Measurements from ENCODE around the gene USP32. TPM values are rescaled to one million over a fixed set of nuclear protein-coding genes. Genes with fewer than 3 reads are reported as not detected.
"Not testable (repeated sequence)": the region's sequence is repeated elsewhere in the genome, so short reads cannot be mapped to it uniquely, and the experiment has no call there.

Gene USP32
- total and polyA plus RNA-seq, 2 donors = 18.2 to 63.7 TPM

GRCh38 chr17:60325730-60326524 lies 66.0 kb downstream of the USP32 start:
- no peak for DNase-seq (ENCODE audit: extremely low spot score)
- H3K4me3 ChIP-seq (ENCODE audit: low read depth, low read length) = no peak overlapping the region
- H3K4me1 ChIP-seq (ENCODE audit: insufficient read depth) = no peaks in the 10 kb centered on the region
- no peaks in the 10 kb centered on the region for H3K36me3 ChIP-seq (ENCODE audit: insufficient read depth)
- no peak overlapping the region for H3K27ac ChIP-seq (ENCODE audit: low read depth)
- 93% methylated on average over 13 of the region's 13 CpGs for WGBS

DNA sequence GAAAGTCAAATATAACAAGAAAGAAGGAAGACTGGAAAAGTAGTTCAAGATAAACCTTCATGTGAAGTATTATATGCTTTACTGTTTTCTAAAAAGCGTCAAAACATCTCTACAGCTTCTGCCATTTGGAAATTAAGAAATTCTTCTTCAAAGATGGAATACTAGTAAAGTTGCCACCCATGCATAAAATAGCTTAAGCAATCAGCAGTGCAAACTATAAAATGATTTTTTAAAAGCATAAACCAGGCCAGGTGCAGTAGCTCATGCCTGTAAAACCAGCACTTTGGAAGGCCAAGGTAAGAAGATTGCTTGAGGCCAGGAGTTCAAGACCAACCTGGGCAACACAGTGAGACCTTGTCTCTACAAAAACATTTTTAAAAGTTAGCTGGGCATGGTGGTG lies 68.2 kb downstream of the USP32 start:
- Histone ChIP-seq H3K36me3 (ENCODE audit: insufficient read depth) (no peaks in the 10 kb centered on the region), H3K27ac (ENCODE audit: low read depth) (no peak overlapping the region), H3K4me3 (ENCODE audit: low read depth, low read length) (no peak overlapping the region), H3K4me1 (ENCODE audit: insufficient read depth) (no peaks in the 10 kb centered on the region)
- 99% methylated on average over 1 of the region's 1 CpG for WGBS
- no peak for DNase-seq (ENCODE audit: extremely low spot score)

GRCh38 chr17:60322056-60322387 lies 69.9 kb downstream of the USP32 start:
- Histone ChIP-seq H3K27ac (ENCODE audit: low read depth) (no peak overlapping the region), H3K4me3 (ENCODE audit: low read depth, low read length) (no peak overlapping the region), H3K36me3 (ENCODE audit: insufficient read depth) (no peaks in the 10 kb centered on the region), H3K4me1 (ENCODE audit: insufficient read depth) (no peaks in the 10 kb centered on the region)
- 94% methylated on average over 2 of the region's 2 CpGs for WGBS
- no peak for DNase-seq (ENCODE audit: extremely low spot score)

- Histone ChIP-seq H3K4me1 (ENCODE audit: insufficient read depth) (no peaks in the 10 kb centered on the region), H3K36me3 (ENCODE audit: insufficient read depth) (no peaks in the 10 kb centered on the region), H3K27ac (ENCODE audit: low read depth) (no peak overlapping the region), H3K4me3 (ENCODE audit: low read depth, low read length) (no peak overlapping the region)
- no peak for DNase-seq (ENCODE audit: extremely low spot score)
- 89% methylated on average over 4 of the region's 4 CpGs for WGBS
Measured at GRCh38 chr17:60321336-60322055, 70.4 kb downstream of the USP32 start.

DNA sequence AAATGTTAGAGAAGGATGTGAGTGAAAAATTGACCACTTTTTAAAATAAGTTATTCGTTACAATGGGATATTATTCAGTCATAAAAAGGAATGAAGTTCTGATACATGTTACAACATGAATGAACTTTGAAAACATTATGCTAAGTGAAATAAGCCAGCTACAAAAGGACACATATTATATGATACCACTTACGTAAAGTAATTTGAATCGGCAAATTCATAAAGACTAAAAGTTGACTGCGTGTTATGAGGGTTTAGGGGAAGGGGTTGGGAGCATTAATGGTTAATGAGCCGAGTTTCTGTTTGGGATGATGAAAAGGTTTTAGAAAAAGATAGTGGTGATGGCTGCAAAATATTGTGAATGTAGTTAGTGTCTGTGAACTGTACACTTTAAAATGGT lies 73.1 kb downstream of the USP32 start:
- no peaks in the 10 kb centered on the region for H3K4me1 ChIP-seq (ENCODE audit: insufficient read depth)
- DNase-seq (ENCODE audit: extremely low spot score) = no peak
- H3K27ac ChIP-seq (ENCODE audit: low read depth) = no peak overlapping the region
- no peak overlapping the region for H3K4me3 ChIP-seq (ENCODE audit: low read depth, low read length)
- 96% methylated on average over 5 of the region's 5 CpGs for WGBS
- H3K36me3 ChIP-seq (ENCODE audit: insufficient read depth) = no peaks in the 10 kb centered on the region

DNA sequence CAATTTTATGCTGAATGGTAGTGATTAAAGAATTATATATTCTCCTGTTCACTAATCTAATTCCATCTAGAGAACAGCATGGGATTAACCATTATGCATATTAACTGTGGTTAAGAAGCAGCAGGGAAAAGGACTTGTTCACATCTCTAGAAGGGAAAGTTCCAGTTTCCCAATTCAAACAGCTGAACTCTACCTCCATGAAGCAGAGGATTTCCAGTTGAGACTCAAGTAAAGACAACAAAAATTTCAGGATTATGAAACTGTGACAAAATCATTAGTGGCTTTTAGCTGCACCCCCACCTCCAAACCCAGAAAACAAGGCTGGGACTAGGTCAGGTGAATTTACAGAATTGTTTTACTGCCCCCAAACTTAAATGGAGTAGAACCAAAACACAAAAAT lies 73.6 kb downstream of the USP32 start:
- no peaks in the 10 kb centered on the region for H3K4me1 ChIP-seq (ENCODE audit: insufficient read depth)
- H3K27ac ChIP-seq (ENCODE audit: low read depth) = no peak overlapping the region
- H3K36me3 ChIP-seq (ENCODE audit: insufficient read depth) = no peaks in the 10 kb centered on the region
- DNase-seq (ENCODE audit: extremely low spot score) = no peak
- H3K4me3 ChIP-seq (ENCODE audit: low read depth, low read length) = no peak overlapping the region

DNA sequence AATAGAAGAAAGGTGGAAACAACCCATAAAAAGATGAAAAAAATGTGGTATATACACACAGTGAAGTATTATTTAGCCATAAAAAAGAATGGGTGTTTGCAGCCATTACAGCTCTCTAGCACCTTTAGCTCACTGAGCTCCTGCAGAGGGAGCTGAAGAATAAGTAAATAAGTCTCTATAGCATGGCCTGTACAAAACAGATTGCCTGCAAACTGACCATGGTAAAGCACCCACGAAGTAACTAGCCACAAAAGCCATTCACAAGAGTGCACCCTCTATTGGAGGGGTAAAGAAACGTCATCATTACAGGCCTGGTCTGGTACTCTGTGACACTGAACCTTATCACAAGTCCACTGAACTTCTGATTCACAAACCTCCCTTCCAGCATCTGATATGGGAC lies 76.3 kb downstream of the USP32 start:
- WGBS = 95% methylated on average over 2 of the region's 2 CpGs
- Histone ChIP-seq H3K4me3 (ENCODE audit: low read depth, low read length) (no peak overlapping the region), H3K36me3 (ENCODE audit: insufficient read depth) (no peaks in the 10 kb centered on the region), H3K4me1 (ENCODE audit: insufficient read depth) (no peaks in the 10 kb centered on the region), H3K27ac (ENCODE audit: low read depth) (no peak overlapping the region)
- DNase-seq (ENCODE audit: extremely low spot score) = no peak

DNA sequence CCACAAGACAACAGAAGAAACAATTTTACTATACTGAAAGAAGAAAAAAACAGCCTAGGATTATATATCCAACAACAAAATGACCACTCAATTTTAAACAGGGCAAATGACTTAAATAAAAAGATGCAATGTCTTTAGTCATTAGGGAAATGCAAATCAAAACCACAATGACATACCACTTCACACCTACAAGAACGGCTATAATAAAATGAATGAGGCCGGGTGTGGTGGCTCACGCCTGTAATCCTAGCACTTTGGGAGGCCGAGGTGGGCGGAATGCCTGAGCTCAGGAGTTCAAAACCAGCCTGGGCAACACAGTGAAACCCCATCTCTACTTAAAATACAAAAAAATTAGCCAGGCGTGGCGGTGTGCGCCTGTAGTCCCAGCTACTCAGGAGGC lies 77.0 kb downstream of the USP32 start:
- not testable (repeated sequence) for H3K36me3 ChIP-seq (ENCODE audit: insufficient read depth); H3K27ac ChIP-seq (ENCODE audit: low read depth); H3K4me1 ChIP-seq (ENCODE audit: insufficient read depth); H3K4me3 ChIP-seq (ENCODE audit: low read depth, low read length); DNase-seq (ENCODE audit: extremely low spot score)
- 88% methylated on average over 8 of the region's 8 CpGs for WGBS

GRCh38 chr17:60314423-60314822 lies 77.5 kb downstream of the USP32 start:
- no peak overlapping the region for H3K27ac ChIP-seq (ENCODE audit: low read depth)
- 91% methylated on average over 1 of the region's 1 CpG for WGBS
- no peak overlapping the region for H3K4me3 ChIP-seq (ENCODE audit: low read depth, low read length)
- DNase-seq (ENCODE audit: extremely low spot score) = no peak
- H3K36me3 ChIP-seq (ENCODE audit: insufficient read depth) = no peaks in the 10 kb centered on the region
- H3K4me1 ChIP-seq (ENCODE audit: insufficient read depth) = no peaks in the 10 kb centered on the region

DNA sequence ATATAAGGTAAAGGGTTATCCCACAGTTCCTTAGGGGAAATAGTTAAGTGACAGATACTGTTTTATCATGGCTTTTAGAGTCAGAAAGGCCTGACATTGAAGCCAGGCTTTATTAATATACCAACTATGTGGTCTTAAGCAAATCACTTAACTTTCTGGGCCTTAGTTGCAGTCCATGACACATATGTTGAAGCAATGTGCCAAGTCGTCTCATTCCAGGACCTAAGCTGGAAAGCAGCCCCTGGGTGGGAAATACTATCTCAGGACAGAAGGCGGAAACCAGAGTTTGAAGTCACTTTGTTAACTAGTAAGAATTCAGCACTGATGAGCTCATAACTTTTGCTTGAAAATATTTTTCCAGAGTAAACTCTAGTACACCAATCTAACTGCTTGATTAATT lies 80.0 kb downstream of the USP32 start:
- no peak for DNase-seq (ENCODE audit: extremely low spot score)
- H3K36me3 ChIP-seq (ENCODE audit: insufficient read depth) = no peaks in the 10 kb centered on the region
- WGBS = 72% methylated on average over 2 of the region's 2 CpGs
- no peak overlapping the region for H3K4me3 ChIP-seq (ENCODE audit: low read depth, low read length)
- H3K27ac ChIP-seq (ENCODE audit: low read depth) = no peak overlapping the region
- H3K4me1 ChIP-seq (ENCODE audit: insufficient read depth) = no peaks in the 10 kb centered on the region

DNA sequence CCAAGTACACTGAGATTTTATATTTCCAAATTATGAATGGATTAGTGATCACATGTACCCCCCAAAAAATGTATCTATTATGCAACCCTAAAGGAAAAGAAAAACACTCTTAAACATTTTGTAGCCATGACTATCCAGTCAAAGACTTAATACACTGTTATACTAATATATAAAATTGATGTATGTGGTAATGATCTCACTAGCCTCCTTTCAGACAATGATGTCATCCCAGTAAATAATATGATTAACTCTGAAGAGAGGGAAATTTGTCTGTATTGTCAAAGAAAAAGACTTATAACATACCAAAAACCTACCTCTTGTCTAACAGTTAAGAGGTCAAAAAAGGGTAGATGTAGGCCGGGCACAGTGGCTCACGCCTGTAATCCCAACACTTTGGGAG lies 80.7 kb downstream of the USP32 start:
- WGBS = over 99% methylated on average over 2 of the region's 2 CpGs
- Histone ChIP-seq H3K4me1 (ENCODE audit: insufficient read depth) (no peaks in the 10 kb centered on the region), H3K27ac (ENCODE audit: low read depth) (no peak overlapping the region), H3K4me3 (ENCODE audit: low read depth, low read length) (no peak overlapping the region), H3K36me3 (ENCODE audit: insufficient read depth) (no peaks in the 10 kb centered on the region)
- DNase-seq (ENCODE audit: extremely low spot score) = no peak

DNA sequence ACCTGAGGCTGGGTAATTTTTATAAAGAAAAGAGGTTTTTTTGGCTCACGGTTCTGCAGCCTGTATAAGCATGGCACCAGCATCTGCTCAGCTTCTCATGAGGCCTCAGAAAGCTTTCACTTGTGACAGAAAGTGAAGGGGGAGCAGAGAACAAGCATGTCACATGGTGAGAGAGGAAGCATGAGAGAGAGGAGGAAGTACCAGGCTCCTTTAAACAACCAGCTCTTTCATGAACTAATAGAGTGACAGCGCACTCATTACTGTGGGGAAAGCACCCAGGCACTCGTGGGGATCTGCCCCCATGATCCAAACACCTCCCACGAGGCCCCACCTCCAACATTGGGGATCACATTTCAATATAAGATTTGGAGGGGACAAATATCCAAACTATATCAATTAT lies 86.8 kb downstream of the USP32 start:
- DNase-seq (ENCODE audit: extremely low spot score) = no peak
- Histone ChIP-seq H3K36me3 (ENCODE audit: insufficient read depth) (no peaks in the 10 kb centered on the region), H3K4me3 (ENCODE audit: low read depth, low read length) (no peak overlapping the region), H3K27ac (ENCODE audit: low read depth) (no peak overlapping the region), H3K4me1 (ENCODE audit: insufficient read depth) (peaks cover 1% of the 10 kb centered on the region)
- WGBS = 67% methylated on average over 4 of the region's 4 CpGs

DNA sequence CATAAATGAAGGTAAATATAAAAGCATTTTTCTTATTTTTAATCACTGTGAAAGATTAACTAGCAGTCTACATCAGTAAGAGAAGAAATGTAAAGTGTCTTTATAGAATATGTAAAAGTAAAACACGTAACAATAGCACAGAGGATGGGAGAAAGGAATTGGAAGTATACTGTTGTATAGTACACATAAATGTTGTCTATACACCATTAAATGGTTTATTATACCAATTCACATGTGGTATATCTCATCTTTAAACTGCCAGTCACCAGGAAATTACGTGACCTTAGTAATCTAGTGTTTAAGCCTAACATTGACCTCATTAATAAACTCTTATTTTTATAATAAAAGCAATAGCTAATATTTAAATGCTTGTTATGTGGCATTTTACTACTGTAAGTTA lies 87.4 kb downstream of the USP32 start:
- no peaks in the 10 kb centered on the region for H3K36me3 ChIP-seq (ENCODE audit: insufficient read depth)
- WGBS = 95% methylated on average over 2 of the region's 2 CpGs
- DNase-seq (ENCODE audit: extremely low spot score) = no peak
- no peak overlapping the region for H3K4me3 ChIP-seq (ENCODE audit: low read depth, low read length)
- peaks cover 1% of the 10 kb centered on the region for H3K4me1 ChIP-seq (ENCODE audit: insufficient read depth)
- H3K27ac ChIP-seq (ENCODE audit: low read depth) = no peak overlapping the region

DNA sequence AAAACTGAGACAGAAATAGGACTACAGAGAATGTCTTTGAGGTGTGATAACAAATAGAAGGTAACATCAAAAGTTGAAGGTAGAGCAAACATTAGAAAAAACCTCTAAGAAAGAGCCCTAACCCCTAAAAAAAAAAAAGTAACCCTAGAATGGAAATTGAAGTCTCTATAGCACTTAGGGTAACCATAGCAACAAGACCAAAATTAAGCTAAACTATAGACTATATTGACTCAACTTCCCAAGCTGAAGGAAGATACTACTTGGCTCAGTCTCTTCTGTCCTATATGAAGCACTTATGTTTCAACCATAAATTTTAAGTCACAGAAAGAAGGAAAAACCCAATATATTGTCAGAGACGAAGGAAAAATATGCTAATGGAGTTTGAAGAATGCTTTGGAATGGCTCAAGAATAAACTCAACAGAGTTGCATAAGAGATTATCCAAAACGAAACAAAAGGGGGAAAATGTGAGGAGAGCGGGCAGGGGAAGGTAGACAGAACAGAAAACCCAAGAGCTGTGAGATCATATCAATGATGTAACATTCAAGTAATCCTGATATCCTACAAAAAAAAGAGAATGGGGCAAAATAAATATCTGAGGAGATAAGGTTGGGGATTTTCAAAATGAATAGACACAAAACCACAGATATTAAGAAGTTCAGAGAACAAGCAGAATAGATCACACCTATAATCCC lies 88.4 kb downstream of the USP32 start:
- H3K27ac ChIP-seq (ENCODE audit: low read depth) = no peak overlapping the region
- DNase-seq (ENCODE audit: extremely low spot score) = no peak
- H3K4me1 ChIP-seq (ENCODE audit: insufficient read depth) = peaks cover 1% of the 10 kb centered on the region
- H3K36me3 ChIP-seq (ENCODE audit: insufficient read depth) = no peaks in the 10 kb centered on the region
- WGBS = 92% methylated on average over 3 of the region's 3 CpGs
- no peak overlapping the region for H3K4me3 ChIP-seq (ENCODE audit: low read depth, low read length)
